Kidney epithelial cell (primary cell): ENCODE results near the gene PLEKHA8. TPM values are rescaled to one million over a fixed set of nuclear protein-coding genes. Genes with fewer than 3 reads are reported as not detected.

Experiments
- DNase-seq: peaks from one replicate; pipeline ENCODE4 v3.0.0-alpha.2; 2010; ENCODE audit warnings: low read depth
- H3K27me3 ChIP-seq: 2 replicates; pipeline ENCODE4 v1.6.0; 2011; ENCODE audit warnings: low read length; ENCODE audit not compliant: control insufficient read depth, insufficient read depth
- H3K36me3 ChIP-seq: 2 replicates; pipeline ENCODE4 v1.5.1; 2011; ENCODE audit warnings: low read length; ENCODE audit not compliant: control insufficient read depth, insufficient read depth
- H3K4me3 ChIP-seq: 2 replicates; pipeline ENCODE4 v1.5.1; 2011; ENCODE audit warnings: low read depth, mild to moderate bottlenecking, control low read depth, low read length
- total RNA-seq: library from RNA; depleted of rRNA; stranded (reverse); fragments of >200 nt; gene quantifications from 2 replicates; pipeline ENCODE4 v1.2.3, GENCODE V29; 2015
- TF ChIP-seq, protein P1 (sequence below): IDR thresholded peaks from 2 replicates; pipeline ENCODE4 v1.5.1; 2011; ENCODE audit warnings: mild to moderate bottlenecking, moderate library complexity, low read length, control low read depth, inconsistent platforms; ENCODE audit not compliant: insufficient read depth, poor library complexity, severe bottlenecking

Gene PLEKHA8
- total RNA-seq, 1 donor from 2014 or later = 22.7 TPM

- H3K27me3 ChIP-seq = no peaks in the 10 kb centered on the region
- H3K4me3 ChIP-seq = no peak overlapping the region
- no peaks in the 10 kb centered on the region for H3K36me3 ChIP-seq
- TF ChIP-seq, protein P1, sequence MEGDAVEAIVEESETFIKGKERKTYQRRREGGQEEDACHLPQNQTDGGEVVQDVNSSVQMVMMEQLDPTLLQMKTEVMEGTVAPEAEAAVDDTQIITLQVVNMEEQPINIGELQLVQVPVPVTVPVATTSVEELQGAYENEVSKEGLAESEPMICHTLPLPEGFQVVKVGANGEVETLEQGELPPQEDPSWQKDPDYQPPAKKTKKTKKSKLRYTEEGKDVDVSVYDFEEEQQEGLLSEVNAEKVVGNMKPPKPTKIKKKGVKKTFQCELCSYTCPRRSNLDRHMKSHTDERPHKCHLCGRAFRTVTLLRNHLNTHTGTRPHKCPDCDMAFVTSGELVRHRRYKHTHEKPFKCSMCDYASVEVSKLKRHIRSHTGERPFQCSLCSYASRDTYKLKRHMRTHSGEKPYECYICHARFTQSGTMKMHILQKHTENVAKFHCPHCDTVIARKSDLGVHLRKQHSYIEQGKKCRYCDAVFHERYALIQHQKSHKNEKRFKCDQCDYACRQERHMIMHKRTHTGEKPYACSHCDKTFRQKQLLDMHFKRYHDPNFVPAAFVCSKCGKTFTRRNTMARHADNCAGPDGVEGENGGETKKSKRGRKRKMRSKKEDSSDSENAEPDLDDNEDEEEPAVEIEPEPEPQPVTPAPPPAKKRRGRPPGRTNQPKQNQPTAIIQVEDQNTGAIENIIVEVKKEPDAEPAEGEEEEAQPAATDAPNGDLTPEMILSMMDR = no peak
- no peak for DNase-seq
Observed at GRCh38 chr7:30139836-30140384, 111.7 kb downstream of the PLEKHA8 start.

- H3K36me3 ChIP-seq = no peaks in the 10 kb centered on the region
- no peaks in the 10 kb centered on the region for H3K27me3 ChIP-seq
- DNase-seq = no peak
- TF ChIP-seq, protein P1 = no peak
- no peak overlapping the region for H3K4me3 ChIP-seq
Observed at GRCh38 chr7:30140456-30140855, 112.2 kb downstream of the PLEKHA8 start.

- no peaks in the 10 kb centered on the region for H3K27me3 ChIP-seq
- no peak overlapping the region for H3K4me3 ChIP-seq
- TF ChIP-seq, protein P1 = no peak
- DNase-seq = peak; percentile 61
- H3K36me3 ChIP-seq = no peaks in the 10 kb centered on the region
Observed at GRCh38 chr7:30142710-30143109, 114.5 kb downstream of the PLEKHA8 start.

GRCh38 chr7:30143748-30144251, 115.6 kb downstream of the PLEKHA8 start:
- H3K27me3 ChIP-seq = no peaks in the 10 kb centered on the region
- H3K36me3 ChIP-seq = no peaks in the 10 kb centered on the region
- DNase-seq = peak; percentile 58
- TF ChIP-seq, protein P1 = no peak
- no peak overlapping the region for H3K4me3 ChIP-seq

- TF ChIP-seq, protein P1 = no peak
- no peak for DNase-seq
Observed at GRCh38 chr7:30144657-30145306, 116.6 kb downstream of the PLEKHA8 start.

More at GRCh38 chr7:30144657-30145306, 116.6 kb downstream of the PLEKHA8 start:
- no peaks in the 10 kb centered on the region for H3K36me3 ChIP-seq
- H3K27me3 ChIP-seq = no peaks in the 10 kb centered on the region
- H3K4me3 ChIP-seq = no peak overlapping the region
